Astrocyte (in vitro differentiated cells and primary cell): Measurements from ENCODE around the gene ERC1. TPM values are rescaled to one million over a fixed set of nuclear protein-coding genes. Genes with fewer than 3 reads are reported as not detected.

Experiments
- DNase-seq: peaks from one replicate; pipeline ENCODE4 v3.0.0-alpha.2; 2010; ENCODE audit warnings: low read depth
- FAIRE-seq: peaks from 2 replicates; lab custom pipeline; 2011; peaks lifted over from hg19 to GRCh38; lab: Jason Lieb, UNC
- H2AFZ ChIP-seq: 2 replicates; pipeline ENCODE4 v1.6.0; 2012; ENCODE audit warnings: low read depth, low read length, inconsistent platforms
- H3K27ac ChIP-seq: 2 replicates; pipeline ENCODE4 v1.5.1; 2011; ENCODE audit warnings: low read depth, low read length, inconsistent platforms
- H3K27me3 ChIP-seq: 2 replicates; pipeline ENCODE4 v1.6.0; 2011; ENCODE audit warnings: low read length, inconsistent platforms; ENCODE audit not compliant: insufficient read depth
- H3K36me3 ChIP-seq: 2 replicates; pipeline ENCODE4 v1.5.1; 2011; ENCODE audit warnings: low read length, inconsistent platforms; ENCODE audit not compliant: insufficient read depth
- H3K4me1 ChIP-seq: 2 replicates; pipeline ENCODE4 v1.5.1; 2011; ENCODE audit warnings: low read length, inconsistent platforms; ENCODE audit not compliant: insufficient read depth
- H3K4me2 ChIP-seq: 2 replicates; pipeline ENCODE4 v1.6.0; 2012; ENCODE audit warnings: low read length, inconsistent platforms
- H3K4me3 ChIP-seq: 2 replicates; pipeline ENCODE4 v1.5.1; 2011; ENCODE audit warnings: low read depth, mild to moderate bottlenecking, low read length, inconsistent platforms; ENCODE audit not compliant: insufficient read depth
- H3K79me2 ChIP-seq: 2 replicates; pipeline ENCODE4 v1.6.0; 2012; ENCODE audit warnings: mild to moderate bottlenecking, low read length, inconsistent platforms; ENCODE audit not compliant: insufficient read depth
- H3K9ac ChIP-seq: 2 replicates; pipeline ENCODE4 v1.6.0; 2012; ENCODE audit warnings: mild to moderate bottlenecking, low read length, inconsistent platforms
- H3K9me3 ChIP-seq: 2 replicates; pipeline ENCODE4 v1.5.1; 2012; ENCODE audit warnings: low read depth, mild to moderate bottlenecking, low read length, inconsistent platforms; ENCODE audit not compliant: insufficient read depth
- H4K20me1 ChIP-seq: 2 replicates; pipeline ENCODE4 v1.6.0; 2012; ENCODE audit warnings: low read length, inconsistent platforms; ENCODE audit not compliant: insufficient read depth
- H3K27ac Mint-ChIP-seq: one replicate; pipeline ENCODE4 v1.8.0; 2021; ENCODE audit warnings: mild to moderate bottlenecking, mixed read lengths; ENCODE audit not compliant: unreplicated experiment
- H3K27me3 Mint-ChIP-seq: one replicate; pipeline ENCODE4 v1.8.0; 2021; ENCODE audit warnings: low read depth, mixed read lengths; ENCODE audit not compliant: unreplicated experiment
- H3K36me3 Mint-ChIP-seq: one replicate; pipeline ENCODE4 v1.8.0; 2021; ENCODE audit warnings: low read depth, mixed read lengths; ENCODE audit not compliant: unreplicated experiment
- H3K4me1 Mint-ChIP-seq: one replicate; pipeline ENCODE4 v1.8.0; 2021; ENCODE audit warnings: low read depth, mixed read lengths; ENCODE audit not compliant: unreplicated experiment
- H3K4me3 Mint-ChIP-seq: one replicate; pipeline ENCODE4 v1.8.0; 2021; ENCODE audit warnings: mild to moderate bottlenecking, moderate library complexity, mixed read lengths; ENCODE audit not compliant: unreplicated experiment
- H3K9me3 Mint-ChIP-seq: one replicate; pipeline ENCODE4 v1.8.0; 2021; ENCODE audit warnings: mild to moderate bottlenecking, mixed read lengths; ENCODE audit not compliant: unreplicated experiment
- CTCF ChIP-seq: IDR thresholded peaks from 2 replicates; pipeline ENCODE4 v1.5.1; 2011; ENCODE audit warnings: low read depth, mild to moderate bottlenecking, inconsistent platforms, low read length, moderate library complexity; ENCODE audit not compliant: insufficient read depth
- EZH2 ChIP-seq: IDR thresholded peaks from 2 replicates; pipeline ENCODE4 v1.6.1; 2012; ENCODE audit warnings: mild to moderate bottlenecking, low read length, inconsistent platforms; ENCODE audit not compliant: insufficient read depth
- total RNA-seq: library from RNA; stranded (reverse); gene quantifications from 2 replicates; pipeline ENCODE4 v1.2.1, GENCODE V29; 2021

The ERC1 gene
- total RNA-seq, 1 donor from 2014 or later = 67.1 TPM

GRCh38 chr12:1220127-1221092 lies 229.4 kb downstream of the ERC1 start:
- H4K20me1 ChIP-seq = no peaks in the 10 kb centered on the region
- no peak overlapping the region for H3K9ac ChIP-seq
- no peak overlapping the region for H2AFZ ChIP-seq
- no peaks in the 10 kb centered on the region for H3K36me3 ChIP-seq
- no peaks in the 10 kb centered on the region for H3K36me3 Mint-ChIP-seq
- TF ChIP-seq EZH2 (no peak), CTCF (no peak)
- no peaks in the 10 kb centered on the region for H3K27me3 Mint-ChIP-seq
- H3K79me2 ChIP-seq = no peaks in the 10 kb centered on the region
- no peak overlapping the region for H3K27ac Mint-ChIP-seq
- no peaks in the 10 kb centered on the region for H3K4me1 Mint-ChIP-seq
- H3K4me3 Mint-ChIP-seq = no peak overlapping the region
- DNase-seq (no peak), FAIRE-seq (no peak)
- H3K4me3 ChIP-seq = no peak overlapping the region
- H3K9me3 Mint-ChIP-seq = no peaks in the 10 kb centered on the region
- peaks cover 15% of the 10 kb centered on the region for H3K4me1 ChIP-seq
- no peak overlapping the region for H3K27ac ChIP-seq
- no peaks in the 10 kb centered on the region for H3K9me3 ChIP-seq
- no peaks in the 10 kb centered on the region for H3K27me3 ChIP-seq
- H3K4me2 ChIP-seq = no peak overlapping the region

- no peak overlapping the region for H3K27ac Mint-ChIP-seq
These were observed 232.0 kb downstream of the ERC1 start for GRCh38 chr12:1222858-1223639.

More at GRCh38 chr12:1222858-1223639, 232.0 kb downstream of the ERC1 start:
- Histone ChIP-seq H3K4me3 (no peak overlapping the region), H3K9ac (no peak overlapping the region), H3K79me2 (no peaks in the 10 kb centered on the region), H3K9me3 (no peaks in the 10 kb centered on the region), H3K36me3 (no peaks in the 10 kb centered on the region), H3K27me3 (no peaks in the 10 kb centered on the region), H2AFZ (no peak overlapping the region), H3K4me1 (peaks cover under 1% of the 10 kb centered on the region), H3K27ac (no peak overlapping the region), H4K20me1 (peaks cover 3% of the 10 kb centered on the region), H3K4me2 (no peak overlapping the region)
- no peaks in the 10 kb centered on the region for H3K9me3 Mint-ChIP-seq
- H3K4me1 Mint-ChIP-seq = no peaks in the 10 kb centered on the region
- DNase-seq = no peak
- TF ChIP-seq CTCF (no peak), EZH2 (no peak)
- H3K27me3 Mint-ChIP-seq = no peaks in the 10 kb centered on the region
- H3K36me3 Mint-ChIP-seq = no peaks in the 10 kb centered on the region
- FAIRE-seq = no peak
- H3K4me3 Mint-ChIP-seq = no peak overlapping the region
